SK-N-SH (cell line): ENCODE data around the gene ENKD1. TPM values are rescaled to one million over a fixed set of nuclear protein-coding genes. Genes with fewer than 3 reads are reported as not detected.

Experiments used
- CTCF ChIA-PET: fragments of 300-600, 350-600 bp; formaldehyde crosslinking; extraction: SDS; loops from one replicate; lab custom pipeline; 2021; lab: Yijun Ruan, JAX
- POLR2A ChIA-PET: fragments of 350-600 bp; sonication (Branson Sonifier 250); formaldehyde crosslinking; extraction: SDS; loops from one replicate; lab custom pipeline; 2020; ENCODE audit warnings: antibody characterized with exemption, inconsistent platforms; lab: Yijun Ruan, JAX
- DNase-seq: peaks from one replicate; pipeline ENCODE4 v3.0.0; 2012
- H2AFZ ChIP-seq: fragments of 200-600 bp; sonication (generic); 2 replicates; pipeline ENCODE4 v1.8.1; 2016; ENCODE audit warnings: antibody characterized with exemption, mild to moderate bottlenecking, low read depth
- H3F3A ChIP-seq: fragments of 200-600 bp; sonication (generic); replicated peaks from 2 replicates; pipeline ENCODE3; 2016; ENCODE audit warnings: antibody characterized with exemption, mild to moderate bottlenecking; ENCODE audit not compliant: insufficient read depth
- H3K27ac ChIP-seq, 2 experiments: fragments of 200-500 bp in 1 of 2; fragments of 200-600 bp in 1 of 2; sonication (Bioruptor generic) in 1 of 2; sonication (generic), shearing (Covaris generic) in 1 of 2; 2 replicates each; pipeline versions ENCODE4 v1.5.1 to v1.6.1; 2014 to 2016; ENCODE audit warnings: low read depth in 2 of 2, inconsistent platforms in 1 of 2, low read length in 1 of 2, mild to moderate bottlenecking in 1 of 2, mixed read lengths in 1 of 2
- H3K27me3 ChIP-seq: fragments of 200-600 bp; sonication (generic), shearing (Covaris generic); 2 replicates; pipeline ENCODE4 v1.6.1; 2016; ENCODE audit warnings: mixed run types; ENCODE audit not compliant: insufficient read depth
- H3K36me3 ChIP-seq, 2 experiments: fragments of 200-500 bp in 1 of 2; fragments of 200-600 bp in 1 of 2; sonication (Bioruptor generic) in 1 of 2; sonication (generic) in 1 of 2; replicated peaks in 1 of 2; 2 replicates each; pipeline versions ENCODE3 to v1.5.1; 2014 to 2016; ENCODE audit warnings: low read length in 1 of 2, mild to moderate bottlenecking in 1 of 2; ENCODE audit not compliant: insufficient read depth in 2 of 2, control insufficient read depth in 1 of 2
- H3K4me1 ChIP-seq, 2 experiments: fragments of 200-500 bp in 1 of 2; fragments of 200-600 bp in 1 of 2; sonication (Bioruptor generic) in 1 of 2; sonication (generic), shearing (Covaris generic) in 1 of 2; 2 replicates each; pipeline versions ENCODE4 v1.5.1 to v1.6.1; 2014 to 2016; ENCODE audit warnings: low read depth in 1 of 2, low read length in 1 of 2, mixed run types in 1 of 2; ENCODE audit not compliant: insufficient read depth in 2 of 2, control insufficient read depth in 1 of 2
- H3K4me2 ChIP-seq: fragments of 200-600 bp; sonication (generic), shearing (Covaris generic); 2 replicates; pipeline ENCODE4 v1.6.1; 2017; ENCODE audit warnings: mixed run types
- H3K4me3 ChIP-seq, 2 experiments: fragments of 200-500 bp in 1 of 2; fragments of 200-600 bp in 1 of 2; sonication (Bioruptor generic) in 1 of 2; sonication (generic), shearing (Covaris generic) in 1 of 2; 2 replicates each; pipeline versions ENCODE4 v1.5.1 to v1.8.1; 2014 to 2016; ENCODE audit warnings: low read depth in 2 of 2, inconsistent platforms in 1 of 2, low read length in 1 of 2, mild to moderate bottlenecking in 1 of 2, mixed read lengths in 1 of 2, moderate library complexity in 1 of 2
- H3K79me2 ChIP-seq: fragments of 200-600 bp; sonication (generic); 2 replicates; pipeline ENCODE4 v1.8.1; 2017; ENCODE audit warnings: mild to moderate bottlenecking; ENCODE audit not compliant: insufficient read depth
- H3K9ac ChIP-seq: fragments of 200-600 bp; sonication (generic); 2 replicates; pipeline ENCODE4 v1.6.1; 2017; ENCODE audit warnings: mixed run types
- H3K9me2 ChIP-seq: fragments of 200-600 bp; sonication (generic); 2 replicates; pipeline ENCODE4 v1.6.1; 2017; ENCODE audit warnings: mixed run types
- H3K9me3 ChIP-seq: fragments of 200-600 bp; sonication (generic); 2 replicates; pipeline ENCODE4 v1.6.1; 2017; ENCODE audit warnings: mixed run types, mild to moderate bottlenecking, moderate library complexity
- H4K20me1 ChIP-seq: fragments of 200-600 bp; sonication (generic); 2 replicates; pipeline ENCODE4 v1.6.1; 2017; ENCODE audit warnings: mild to moderate bottlenecking, mixed run types; ENCODE audit not compliant: insufficient read depth
- FOSL2 ChIP-seq: IDR thresholded peaks from 2 replicates; pipeline ENCODE4 v1.4.0; 2012; ENCODE audit warnings: low read depth, mild to moderate bottlenecking, moderate library complexity, borderline replicate concordance
- FOXM1 ChIP-seq: IDR thresholded peaks from 2 replicates; pipeline ENCODE4 v1.4.0; 2012; ENCODE audit warnings: low read depth, mild to moderate bottlenecking
- IRF3 ChIP-seq: fragments of 150-350 bp; IDR thresholded peaks from 2 replicates; pipeline ENCODE4 v1.6.1; 2016; ENCODE audit warnings: mild to moderate bottlenecking, low read depth, low read length
- MEF2A ChIP-seq: IDR thresholded peaks from 2 replicates; pipeline ENCODE4 v1.4.0; 2012; ENCODE audit warnings: low read depth, borderline replicate concordance
- MXI1 ChIP-seq: IDR thresholded peaks from 2 replicates; pipeline ENCODE4 v1.6.1; 2012; ENCODE audit warnings: mild to moderate bottlenecking, low read depth, low read length, improper control_type of control experiment
- POLR2AphosphoS5 ChIP-seq: IDR thresholded peaks from 2 replicates; pipeline ENCODE4 v1.6.1; 2012; ENCODE audit warnings: low read depth, low read length
- REST ChIP-seq: IDR thresholded peaks from 2 replicates; pipeline ENCODE4 v1.6.1; 2012; ENCODE audit warnings: mild to moderate bottlenecking, low read depth, low read length, moderate library complexity
- SIN3A ChIP-seq: IDR thresholded peaks from 2 replicates; pipeline ENCODE4 v1.6.1; 2012; ENCODE audit warnings: low read depth, mild to moderate bottlenecking, low read length, moderate library complexity, borderline replicate concordance
- TAF1 ChIP-seq: IDR thresholded peaks from 2 replicates; pipeline ENCODE4 v1.6.1; 2012; ENCODE audit warnings: low read depth, mild to moderate bottlenecking, low read length, moderate library complexity, borderline replicate concordance
- YY1 ChIP-seq: IDR thresholded peaks from 2 replicates; pipeline ENCODE4 v1.4.0; 2012; ENCODE audit warnings: low read depth, mild to moderate bottlenecking
- WGBS: methylation state at CpG from one replicate; pipeline ENCODE4 v1.1.6; 2017; ENCODE audit warnings: low lambda C conversion rate; 5-methylcytosine and 5-hydroxymethylcytosine counted together
- polyA plus RNA-seq, 3 experiments: library from polyadenylated mRNA; depleted of rRNA; stranded (reverse); fragments of >200 nt; gene quantifications; 2 replicates each; pipeline ENCODE4 v1.2.3, GENCODE V29; 2012

ENKD1 gene
- polyA plus RNA-seq, 1 of the 3 experiments (the other 2 are of a cell fraction) = 21.0 TPM

- peaks cover 4% of the 10 kb centered on the region; the same call in 1 of the 2 replicates for H4K20me1 ChIP-seq
- WGBS = no CpG with 5 or more reads among the region's 59 CpGs
- no peaks in the 10 kb centered on the region for H3K9me2 ChIP-seq
- peak; percentile 95 for DNase-seq
- POLR2A ChIA-PET = interaction anchor here (1.2 kb wide), 1 partner anchor 154 kb away, joined by 3 read pairs; the partner anchor contains the start of gene TSNAXIP1
- peaks cover 4% of the 10 kb centered on the region for H3F3A ChIP-seq
- CTCF ChIA-PET = interaction anchor here (0.7 to 16.5 kb wide), 10 partner anchors 8 to 131 kb away, joined by 3 to 263 read pairs (median 4); partner anchors contain the start of gene CTCF
- peak overlapping the region in 1 of 2 experiments; percentile 64; a peak in 1 of 4 replicates for H3K27ac ChIP-seq
- TF ChIP-seq MXI1 (no peak), REST (peak; percentile 93)
- peaks cover 0 to 10% of the 10 kb centered on the region in 2 experiments; a peak in 1 of 4 replicates for H3K4me1 ChIP-seq
- peaks cover 0 to 7% of the 10 kb centered on the region in 2 experiments for H3K36me3 ChIP-seq
- peak overlapping the region; percentile 94; the same call in 1 of the 2 replicates for H3K4me2 ChIP-seq
- H3K4me3 ChIP-seq = peak overlapping the region; percentile 64 to 82
- H2AFZ ChIP-seq = no peak overlapping the region
- no peak overlapping the region; the same call in 1 of the 2 replicates for H3K9ac ChIP-seq
- no peaks in the 10 kb centered on the region for H3K9me3 ChIP-seq
- H3K79me2 ChIP-seq = no peaks in the 10 kb centered on the region
- H3K27me3 ChIP-seq = no peaks in the 10 kb centered on the region
Observed at GRCh38 chr16:67652578-67653127, 13.9 kb downstream of the ENKD1 start.

- H3K4me1 ChIP-seq = peaks cover 0 to 10% of the 10 kb centered on the region in 2 experiments; a peak in 1 of 4 replicates
- H3K27me3 ChIP-seq = no peaks in the 10 kb centered on the region
- POLR2A ChIA-PET = interaction anchor here (0.7 to 1.2 kb wide), 2 partner anchors 8 to 155 kb away, joined by 3 read pairs; partner anchors contain the start of genes ACD and TSNAXIP1
- H3K4me3 ChIP-seq = no peak overlapping the region
- peaks cover 4% of the 10 kb centered on the region; the same call in 1 of the 2 replicates for H4K20me1 ChIP-seq
- peak; percentile 39 for DNase-seq
- no peak overlapping the region for H2AFZ ChIP-seq
- H3K9me2 ChIP-seq = no peaks in the 10 kb centered on the region
- H3K79me2 ChIP-seq = no peaks in the 10 kb centered on the region
- no peak overlapping the region for H3K27ac ChIP-seq
- H3K9me3 ChIP-seq = no peaks in the 10 kb centered on the region
- peaks cover 4% of the 10 kb centered on the region for H3F3A ChIP-seq
- CTCF ChIA-PET = interaction anchor here (0.7 to 16.5 kb wide), 8 partner anchors 8 to 130 kb away, joined by 3 to 263 read pairs (median 4); partner anchors contain the start of gene CTCF
- no peak overlapping the region for H3K9ac ChIP-seq
- no peak for TF ChIP-seq FOXM1
- no peak for TF ChIP-seq TAF1
- no CpG with 5 or more reads among the region's 4 CpGs for WGBS
- H3K4me2 ChIP-seq = no peak overlapping the region
- H3K36me3 ChIP-seq = peaks cover 0 to 3% of the 10 kb centered on the region in 2 experiments
Observed at GRCh38 chr16:67651847-67652246, 14.7 kb downstream of the ENKD1 start.

GRCh38 chr16:67651039-67651438 lies 15.5 kb downstream of the ENKD1 start:
- Histone ChIP-seq H3K4me3 (no peak overlapping the region), H3K9ac (no peak overlapping the region), H3F3A (peaks cover 4% of the 10 kb centered on the region), H2AFZ (no peak overlapping the region), H3K4me1 (peaks cover 0 to 10% of the 10 kb centered on the region in 2 experiments; a peak in 1 of 4 replicates), H3K27me3 (no peaks in the 10 kb centered on the region), H4K20me1 (peaks cover 4% of the 10 kb centered on the region; the same call in 1 of the 2 replicates), H3K79me2 (no peaks in the 10 kb centered on the region), H3K4me2 (no peak overlapping the region), H3K9me2 (no peaks in the 10 kb centered on the region), H3K27ac (no peak overlapping the region), H3K36me3 (no peaks in the 10 kb centered on the region), H3K9me3 (no peaks in the 10 kb centered on the region)
- WGBS = 70% methylated on average over 7 of the region's 7 CpGs
- ChIA-PET POLR2A (interaction anchor here (0.9 kb wide), 1 partner anchor 9 kb away, joined by 3 read pairs; the partner anchor contains the start of gene ACD), CTCF (interaction anchor here (0.8 to 16.5 kb wide), 5 partner anchors 17 to 129 kb away, joined by 3 to 263 read pairs (median 14); partner anchors contain the start of gene CTCF)
- DNase-seq = no peak
- TF ChIP-seq SIN3A = no peak
- TF ChIP-seq MEF2A = no peak
- TF ChIP-seq IRF3 = no peak
- TF ChIP-seq YY1 = no peak
- TF ChIP-seq POLR2AphosphoS5 = no peak
- TF ChIP-seq FOSL2 = no peak
